Middle frontal gyrus (tissue), 1 donor: Measurements from ENCODE around the gene DGKQ.

Source experiments
- DNase-seq: peaks from one replicate; pipeline ENCODE4 v3.0.0-alpha.2; 2015; ENCODE audit warnings: low spot score; ENCODE audit errors: extremely low spot score

DGKQ gene

DNA sequence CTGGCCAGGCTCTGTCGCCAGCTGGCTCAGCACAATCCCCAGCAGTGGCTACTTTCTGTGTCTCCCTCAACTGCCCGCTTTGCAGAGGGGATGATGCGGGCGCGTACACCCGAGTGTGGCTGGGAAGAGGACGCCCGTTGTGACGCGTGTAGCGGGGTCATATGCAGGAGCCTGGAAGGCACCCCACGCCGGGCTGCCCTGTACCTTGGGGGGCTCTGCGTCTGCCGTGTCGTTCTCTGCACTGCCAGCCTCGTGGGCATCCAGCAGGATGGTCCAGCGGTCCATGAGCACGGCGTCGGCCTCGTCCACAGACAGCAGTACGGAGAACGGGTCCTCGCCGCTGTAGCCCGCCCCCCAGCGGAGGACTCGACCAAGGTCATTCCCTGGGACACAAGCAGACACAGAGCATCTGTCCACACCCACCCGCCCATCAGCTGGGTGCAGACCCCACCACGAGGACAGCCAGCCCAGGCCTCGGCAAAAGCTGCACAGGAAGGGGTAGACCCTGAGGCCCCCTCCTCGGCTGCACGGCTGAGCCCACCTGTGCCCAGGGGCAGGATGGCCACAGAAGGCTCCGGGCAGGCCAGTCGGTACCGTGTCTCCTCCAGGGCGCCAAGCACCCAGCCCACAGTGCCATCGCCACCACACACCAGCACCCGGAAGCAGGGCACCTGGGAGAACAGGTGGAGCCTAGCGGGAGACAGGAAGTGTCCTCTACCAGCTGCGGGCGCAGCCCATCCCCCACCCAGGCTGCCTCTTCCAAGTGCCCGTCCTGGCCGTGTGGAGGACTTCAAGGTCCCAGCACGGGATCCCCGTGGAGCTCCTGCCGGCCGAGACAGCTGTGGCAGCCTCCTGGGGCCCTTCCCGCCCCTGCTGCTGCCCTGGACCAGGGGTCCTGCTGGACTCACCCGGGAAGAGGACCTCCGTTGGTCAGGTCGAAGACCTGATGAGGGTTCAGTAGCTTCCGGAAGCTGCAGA lies 10.8 kb downstream of the DGKQ start:
- no peak for DNase-seq

DNA sequence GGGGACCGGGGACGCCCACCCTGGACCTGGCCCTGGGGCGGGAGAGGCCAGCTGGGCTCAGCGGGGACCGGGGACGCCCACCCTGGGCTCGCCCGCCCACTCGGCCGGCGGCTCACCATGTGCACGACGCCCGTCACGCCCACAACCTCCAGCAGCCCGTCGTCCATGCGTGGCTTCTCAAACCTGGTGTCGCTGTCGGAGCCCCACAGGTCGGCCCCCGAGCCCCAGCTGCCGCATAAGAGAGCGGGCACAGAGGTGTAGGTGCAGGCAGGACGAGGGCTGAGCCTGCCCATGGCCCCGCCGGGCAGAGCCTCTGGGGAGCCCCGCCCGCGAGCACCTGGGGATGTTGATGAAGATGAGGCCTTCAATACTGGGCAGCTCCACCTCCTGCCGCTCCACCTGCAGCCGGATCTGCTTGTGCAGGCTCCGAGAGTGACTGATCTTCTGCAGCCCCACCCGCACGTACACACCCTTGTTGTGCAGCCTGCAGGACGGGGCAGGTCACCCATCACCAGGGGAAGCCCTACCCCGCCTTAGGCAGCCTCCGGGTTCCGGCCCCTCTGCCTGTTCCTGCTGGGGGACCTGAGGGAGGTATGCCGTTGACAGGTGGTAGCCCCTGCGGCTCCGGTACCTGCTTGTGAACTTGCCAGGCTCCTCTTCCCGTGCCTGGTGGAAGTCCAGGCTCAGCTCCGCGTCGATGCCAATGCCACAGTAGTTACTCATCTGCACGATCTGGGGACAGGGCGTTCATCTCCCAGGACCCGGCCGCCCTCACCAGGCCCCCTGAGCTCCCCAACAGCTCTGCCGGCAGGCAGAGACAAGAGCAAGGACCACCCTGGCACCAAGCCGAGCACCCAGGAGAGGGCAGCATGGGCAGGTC lies 11.8 kb downstream of the DGKQ start:
- DNase-seq = no peak

DNA sequence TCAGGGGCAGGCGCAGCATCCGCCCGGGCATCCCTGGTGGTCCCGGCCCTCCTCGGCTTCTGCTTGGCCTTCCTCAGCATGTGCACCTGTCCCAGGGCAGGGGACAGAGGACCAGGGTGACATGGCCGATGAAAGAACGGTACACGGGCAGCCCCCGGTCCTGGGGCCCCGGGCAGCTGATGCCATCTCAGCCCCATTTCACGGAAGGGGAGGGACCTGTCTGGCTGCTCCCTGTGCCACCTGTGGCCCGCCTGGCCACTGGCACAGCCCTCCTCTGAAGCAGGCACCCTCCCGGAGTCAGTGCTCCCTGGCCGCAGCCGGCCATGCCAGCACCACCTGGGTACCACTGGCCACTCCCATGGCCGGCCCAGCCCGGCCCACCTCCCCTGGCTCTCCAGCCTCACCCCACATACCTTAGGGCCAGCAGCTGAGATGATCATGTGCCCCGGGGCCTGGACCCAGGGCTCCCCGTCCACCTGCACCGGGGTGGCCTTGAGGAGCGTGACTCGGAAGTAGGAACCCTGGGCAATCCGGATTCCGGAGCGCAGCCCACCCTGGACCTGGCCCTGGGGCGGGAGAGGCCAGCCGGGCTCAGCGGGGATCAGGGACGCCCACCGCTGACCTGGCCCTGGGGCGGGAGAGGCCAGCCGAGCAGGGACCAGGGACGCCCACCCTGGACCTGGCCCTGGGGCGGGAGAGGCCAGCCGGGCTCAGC lies 12.6 kb downstream of the DGKQ start:
- DNase-seq = no peak

DNA sequence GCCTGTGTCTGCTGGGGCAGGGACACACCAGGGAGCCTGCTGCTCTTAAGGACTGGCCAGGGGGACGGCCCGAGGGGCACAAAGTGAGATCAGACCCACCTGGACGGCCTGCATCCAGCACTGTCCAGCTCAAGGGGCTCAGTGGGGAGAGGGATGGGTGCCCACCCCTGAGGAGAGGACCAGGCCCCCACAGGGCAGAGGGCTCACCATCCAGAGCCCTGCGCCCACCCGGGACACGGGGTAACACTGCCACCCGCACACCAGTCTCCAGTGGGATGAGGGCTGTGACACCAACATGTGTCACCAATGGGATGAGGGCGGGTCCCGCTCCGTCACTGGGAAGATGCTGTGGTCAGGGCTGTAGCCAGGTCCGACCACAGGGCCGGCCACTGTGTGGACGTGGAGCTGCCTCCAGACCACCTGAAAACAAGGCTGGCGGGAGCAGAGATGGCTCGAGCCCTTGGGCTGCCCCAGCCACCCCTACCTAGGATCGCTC lies 13.2 kb downstream of the DGKQ start:
- no peak for DNase-seq

DNA sequence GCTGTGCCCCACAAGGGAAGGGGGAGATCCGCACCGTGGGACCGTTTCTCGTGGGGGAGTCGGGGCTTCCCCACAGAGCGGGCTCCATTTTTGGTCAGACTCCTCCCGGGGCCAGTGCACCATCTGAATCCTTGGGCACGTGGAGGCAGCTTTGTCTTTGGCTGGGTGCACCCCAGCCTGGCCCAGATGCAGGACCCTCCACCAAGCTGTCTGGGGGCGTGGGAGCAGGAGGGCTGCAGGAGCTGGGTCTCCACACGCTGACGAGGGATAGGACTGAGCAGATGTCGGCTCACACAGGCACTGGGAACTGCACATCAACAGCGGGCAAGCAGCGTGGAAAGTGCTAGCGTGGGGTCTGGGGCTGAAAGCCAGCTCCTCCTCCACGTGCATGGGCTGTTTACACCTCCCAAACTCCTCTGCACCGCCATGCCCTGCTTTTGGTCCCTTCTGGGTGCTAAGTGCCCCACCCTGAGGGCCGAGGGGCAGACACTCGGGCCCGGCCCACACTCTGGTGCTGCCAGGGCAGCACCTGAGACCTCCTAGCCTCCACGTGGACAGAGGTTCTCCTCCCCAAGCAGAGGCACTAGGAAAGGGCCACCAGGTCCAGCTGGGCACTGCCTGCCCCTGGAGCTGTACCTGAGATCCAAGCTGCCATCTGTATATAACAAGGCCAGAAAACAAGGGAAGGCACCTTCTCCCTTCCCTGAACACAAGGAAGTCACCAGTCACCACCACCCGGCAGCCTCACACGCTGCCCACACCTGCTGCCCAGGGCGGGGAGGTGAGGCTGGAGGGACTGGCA lies 13.8 kb downstream of the DGKQ start:
- no peak for DNase-seq

DNA sequence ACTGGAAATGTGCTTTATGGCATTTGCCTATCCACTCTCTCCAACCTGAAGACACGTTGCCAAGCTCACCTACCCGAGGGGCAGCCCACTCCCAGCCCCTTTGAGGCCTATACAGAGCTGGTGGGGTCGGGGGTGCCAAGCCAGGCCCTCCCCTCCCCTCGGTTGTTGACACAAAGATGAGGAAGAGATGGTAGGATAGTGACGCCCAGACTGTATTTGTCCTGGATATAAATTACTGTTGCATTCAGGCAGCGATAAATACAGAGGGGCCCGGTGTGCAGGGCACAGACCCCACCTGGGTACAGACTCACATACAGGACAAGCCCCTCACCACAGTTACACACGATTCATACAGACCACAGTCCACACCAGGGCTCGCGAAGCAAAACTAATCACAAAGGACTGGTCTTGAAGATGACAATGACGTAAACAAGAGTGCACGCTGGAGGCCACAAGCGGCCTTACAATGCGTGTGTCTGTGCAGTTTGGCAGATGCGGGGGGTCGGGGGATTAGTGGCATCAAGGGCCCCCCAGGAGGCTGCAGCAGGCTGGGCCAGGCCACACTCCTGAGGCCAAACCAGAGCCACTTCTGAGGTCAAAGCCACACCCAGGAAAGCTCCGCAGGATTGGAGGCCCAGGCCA lies 14.6 kb downstream of the DGKQ start:
- no peak for DNase-seq

DNA sequence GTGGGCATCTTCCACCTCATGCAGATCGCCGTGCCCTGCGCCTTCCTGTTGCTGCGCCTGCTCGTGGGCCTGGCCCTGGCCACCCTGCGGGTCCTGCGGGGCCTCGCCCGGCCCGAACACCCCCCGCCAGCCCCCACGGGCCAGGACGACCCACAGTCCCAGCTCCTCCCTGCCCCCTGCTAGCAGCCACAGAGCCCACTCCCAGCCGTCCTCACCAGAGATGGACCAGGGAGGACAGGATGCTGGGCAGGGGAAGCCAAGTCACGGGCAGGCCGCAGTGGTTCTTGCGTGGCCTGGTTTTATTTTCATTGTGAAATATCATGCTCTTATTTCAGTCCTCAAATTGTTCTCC lies 15.1 kb downstream of the DGKQ start:
- no peak for DNase-seq

DNA sequence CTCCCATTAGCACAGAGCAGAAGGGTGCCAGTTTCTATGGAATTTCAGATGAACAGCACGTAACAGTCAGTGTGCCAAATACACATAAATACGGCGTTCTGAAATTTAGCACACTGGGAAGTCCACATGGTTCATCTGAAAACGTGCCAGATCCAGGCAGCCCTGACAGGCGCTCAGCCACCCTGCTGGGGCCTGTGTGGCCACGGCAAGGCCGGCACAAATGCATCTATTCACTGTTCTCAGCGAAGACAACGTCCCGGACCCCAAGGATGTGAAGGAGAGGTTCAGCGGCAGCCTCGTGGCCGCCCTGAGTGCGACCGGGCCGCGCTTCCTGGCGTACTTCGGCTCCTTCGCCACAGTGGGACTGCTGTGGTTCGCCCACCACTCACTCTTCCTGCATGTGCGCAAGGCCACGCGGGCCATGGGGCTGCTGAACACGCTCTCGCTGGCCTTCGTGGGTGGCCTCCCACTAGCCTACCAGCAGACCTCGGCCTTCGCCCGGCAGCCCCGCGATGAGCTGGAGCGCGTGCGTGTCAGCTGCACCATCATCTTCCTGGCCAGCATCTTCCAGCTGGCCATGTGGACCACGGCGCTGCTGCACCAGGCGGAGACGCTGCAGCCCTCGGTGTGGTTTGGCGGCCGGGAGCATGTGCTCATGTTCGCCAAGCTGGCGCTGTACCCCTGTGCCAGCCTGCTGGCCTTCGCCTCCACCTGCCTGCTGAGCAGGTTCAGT lies 15.6 kb downstream of the DGKQ start:
- DNase-seq = no peak

DNA sequence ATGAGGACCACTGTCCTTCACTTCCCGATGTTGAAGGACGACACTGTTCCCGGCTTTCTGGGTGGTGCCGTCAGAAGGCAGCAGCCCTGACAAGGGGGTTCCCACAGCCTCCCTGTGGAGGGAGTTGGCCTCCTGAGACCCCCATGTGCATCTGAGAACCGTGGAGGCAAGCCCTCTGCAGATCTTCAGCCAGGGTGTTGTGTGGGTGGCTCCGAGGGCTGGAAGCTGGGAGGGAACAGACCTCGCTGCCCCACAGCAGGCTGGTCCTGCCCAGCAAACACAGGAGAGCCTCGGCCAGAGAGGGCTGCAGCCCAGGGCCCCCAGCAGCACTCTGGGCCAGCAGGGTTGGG lies 16.2 kb downstream of the DGKQ start:
- DNase-seq = no peak

DNA sequence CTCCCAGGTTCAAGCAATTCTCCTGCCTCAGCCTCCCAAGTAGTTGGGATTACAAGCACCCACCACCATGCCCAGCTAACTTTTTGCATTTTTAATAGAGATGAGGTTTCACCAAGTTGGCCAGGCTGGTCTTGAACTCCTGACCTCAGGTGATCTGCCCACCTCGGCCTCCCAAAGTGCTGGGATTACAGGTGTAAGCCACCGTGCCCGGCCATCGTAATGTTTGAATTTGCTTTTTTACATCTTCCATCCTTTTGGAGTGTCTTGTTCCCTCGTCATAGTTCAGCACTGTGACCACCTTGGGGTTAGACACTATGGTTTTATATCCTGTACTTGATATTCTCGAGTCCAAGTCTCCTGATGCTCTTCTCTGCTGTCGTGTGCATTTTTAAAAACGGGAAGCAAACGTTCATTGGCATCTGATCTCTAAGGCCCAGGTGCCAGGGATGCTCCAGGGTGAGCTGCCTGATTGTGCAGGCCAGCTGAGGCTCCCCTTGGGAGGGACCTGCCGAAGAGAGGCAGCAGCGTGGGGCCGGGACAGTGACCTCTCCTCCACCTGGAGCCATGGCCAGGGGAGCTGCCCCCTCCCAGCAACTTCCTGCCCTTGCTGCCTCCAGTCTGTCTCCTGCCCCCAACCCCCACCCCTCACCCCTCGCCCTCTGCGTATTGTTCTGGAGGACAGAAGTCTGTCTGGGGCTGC lies 16.7 kb downstream of the DGKQ start:
- DNase-seq = no peak

DNA sequence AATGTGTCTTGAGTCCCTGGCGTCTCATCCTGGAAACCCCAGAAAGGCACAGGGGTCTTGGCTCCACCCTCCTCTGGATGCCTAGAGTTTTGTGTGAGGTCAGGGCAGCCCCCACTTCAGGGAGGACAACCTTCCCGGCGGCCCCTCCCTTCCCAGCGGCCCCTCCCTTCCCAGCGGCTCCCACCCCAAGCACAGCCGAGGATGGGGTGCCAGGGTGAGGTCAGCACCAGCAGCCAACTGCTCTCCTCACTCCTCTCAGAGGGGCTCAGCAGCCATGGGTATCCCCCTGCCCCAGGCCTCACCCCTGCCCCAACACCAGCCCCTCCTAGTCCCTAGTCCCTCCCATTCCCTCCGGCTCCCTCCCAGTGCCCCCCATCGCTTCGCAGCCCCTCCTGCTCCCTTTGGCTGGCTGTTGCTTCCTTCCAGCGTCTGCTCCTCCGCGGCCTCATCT lies 17.4 kb downstream of the DGKQ start:
- DNase-seq = no peak

DNA sequence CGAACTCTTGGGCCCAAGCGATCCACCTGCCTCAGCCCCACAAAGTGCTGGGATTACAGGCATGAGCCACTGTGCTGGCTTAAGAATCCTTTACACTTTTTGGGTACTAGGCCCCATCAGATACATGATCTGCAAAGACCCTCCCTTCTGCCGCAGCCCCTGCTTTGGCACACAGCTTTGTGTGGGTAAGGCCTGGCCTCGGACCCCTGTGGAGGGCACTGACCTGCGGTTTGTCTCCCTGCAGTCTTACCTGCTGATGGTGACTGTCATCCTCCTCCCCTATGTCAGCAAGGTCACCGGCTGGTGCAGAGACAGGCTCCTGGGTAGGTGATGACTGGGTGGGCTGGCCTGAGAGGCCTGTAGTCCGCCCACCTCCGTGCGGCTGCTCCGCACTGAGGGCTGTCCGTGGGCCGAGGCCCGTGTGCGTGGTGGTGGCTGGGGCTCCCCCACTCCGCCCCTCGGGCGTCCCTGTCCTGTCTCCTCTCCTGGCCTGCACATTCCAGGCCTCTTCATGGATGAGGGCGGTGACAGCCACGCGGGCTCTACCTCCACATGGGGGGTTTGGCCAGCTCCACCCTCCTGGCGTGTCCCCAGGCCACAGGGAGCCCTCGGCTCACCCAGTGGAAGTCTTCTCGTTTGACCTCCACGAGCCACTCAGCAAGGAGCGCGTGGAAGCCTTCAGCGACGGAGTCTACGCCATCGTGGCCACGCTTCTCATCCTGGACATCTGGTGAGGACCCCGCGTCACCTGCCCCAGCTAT lies 18.0 kb downstream of the DGKQ start:
- no peak for DNase-seq

DNA sequence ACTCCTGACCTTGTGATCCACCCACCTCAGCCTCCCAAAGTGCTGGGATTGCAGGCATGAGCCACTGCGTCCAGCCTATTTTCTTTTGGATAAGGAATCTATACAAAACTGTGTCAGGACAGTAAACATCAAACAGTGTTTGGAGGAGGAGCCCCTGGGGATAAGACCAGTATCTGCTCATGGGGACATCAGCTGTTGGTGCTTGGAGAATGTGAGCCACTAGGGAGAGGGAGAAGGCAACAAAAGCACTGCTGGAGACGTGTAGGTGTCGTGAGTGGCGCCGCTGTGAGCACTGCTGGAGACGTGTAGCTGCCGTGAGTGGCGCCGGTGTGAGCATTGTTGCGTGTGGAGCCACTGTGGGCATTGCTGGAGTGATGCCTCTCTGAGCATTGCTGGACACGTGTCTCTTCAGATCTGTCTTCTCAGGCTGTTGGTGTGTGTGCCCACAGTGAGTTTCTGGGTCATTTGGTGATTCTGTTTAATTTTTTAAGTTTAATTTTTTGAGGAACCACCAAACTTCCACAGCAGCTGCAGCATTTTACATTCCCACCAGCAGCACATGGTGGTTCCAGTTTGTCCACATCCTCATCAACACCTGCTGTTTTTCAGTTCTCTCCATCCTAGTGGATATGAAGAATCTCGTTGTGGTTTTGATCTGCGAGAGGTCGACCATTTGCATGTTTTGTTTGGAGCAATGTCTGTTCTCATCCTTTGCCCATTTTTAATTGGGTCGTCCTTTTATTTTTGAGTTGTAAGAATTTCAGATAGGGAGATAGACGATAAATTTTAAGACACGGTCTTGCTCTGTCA lies 19.0 kb downstream of the DGKQ start:
- DNase-seq = no peak

DNA sequence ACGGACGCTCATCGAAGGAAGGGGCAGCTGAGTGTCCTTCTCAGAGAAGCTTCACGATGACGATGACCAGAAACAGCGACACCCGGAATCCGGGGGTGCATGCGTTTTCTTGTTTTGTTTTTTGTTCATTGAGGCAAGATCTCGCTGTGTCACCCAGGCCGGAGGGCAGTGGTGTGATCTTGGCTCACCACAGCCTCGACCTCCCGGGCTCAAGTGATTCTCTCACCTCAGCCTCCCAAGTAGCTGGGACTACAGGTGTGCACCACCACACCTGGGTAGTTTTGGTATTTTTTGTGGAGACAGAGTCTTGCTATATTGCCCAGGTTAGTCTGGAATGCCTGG lies 19.8 kb downstream of the DGKQ start:
- no peak for DNase-seq

DNA sequence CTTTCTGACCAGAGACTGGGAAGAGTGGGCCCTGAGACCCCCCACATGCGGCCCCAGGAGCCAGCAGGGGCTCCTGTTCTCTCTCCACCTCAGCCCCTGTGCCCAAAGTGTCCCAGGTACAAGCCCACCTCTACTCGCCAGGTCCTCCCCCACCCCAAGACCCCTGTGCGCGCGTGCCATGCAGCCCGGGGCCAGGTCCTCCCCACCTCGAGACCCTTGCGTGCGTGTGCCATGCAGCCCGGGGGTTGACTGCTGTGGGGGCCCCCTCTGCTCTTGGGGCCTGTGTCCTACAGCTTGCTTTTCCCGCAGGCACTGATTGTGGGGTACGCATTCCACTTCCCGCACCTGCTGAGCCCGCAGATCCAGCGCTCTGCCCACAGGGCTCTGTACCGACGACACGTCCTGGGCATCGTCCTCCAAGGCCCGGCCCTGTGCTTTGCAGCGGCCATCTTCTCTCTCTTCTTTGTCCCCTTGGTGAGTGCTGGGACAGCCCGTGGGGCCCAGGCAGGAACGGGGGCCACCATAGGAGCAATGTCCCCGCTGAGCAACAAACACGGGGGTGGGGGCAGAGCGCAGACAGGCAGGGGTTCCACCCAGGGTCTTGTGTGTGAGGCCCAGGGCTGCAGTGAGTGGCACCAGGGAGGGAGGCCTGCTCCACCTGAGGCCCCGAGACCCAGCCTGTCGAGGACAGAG lies 20.3 kb downstream of the DGKQ start:
- DNase-seq = no peak

DNA sequence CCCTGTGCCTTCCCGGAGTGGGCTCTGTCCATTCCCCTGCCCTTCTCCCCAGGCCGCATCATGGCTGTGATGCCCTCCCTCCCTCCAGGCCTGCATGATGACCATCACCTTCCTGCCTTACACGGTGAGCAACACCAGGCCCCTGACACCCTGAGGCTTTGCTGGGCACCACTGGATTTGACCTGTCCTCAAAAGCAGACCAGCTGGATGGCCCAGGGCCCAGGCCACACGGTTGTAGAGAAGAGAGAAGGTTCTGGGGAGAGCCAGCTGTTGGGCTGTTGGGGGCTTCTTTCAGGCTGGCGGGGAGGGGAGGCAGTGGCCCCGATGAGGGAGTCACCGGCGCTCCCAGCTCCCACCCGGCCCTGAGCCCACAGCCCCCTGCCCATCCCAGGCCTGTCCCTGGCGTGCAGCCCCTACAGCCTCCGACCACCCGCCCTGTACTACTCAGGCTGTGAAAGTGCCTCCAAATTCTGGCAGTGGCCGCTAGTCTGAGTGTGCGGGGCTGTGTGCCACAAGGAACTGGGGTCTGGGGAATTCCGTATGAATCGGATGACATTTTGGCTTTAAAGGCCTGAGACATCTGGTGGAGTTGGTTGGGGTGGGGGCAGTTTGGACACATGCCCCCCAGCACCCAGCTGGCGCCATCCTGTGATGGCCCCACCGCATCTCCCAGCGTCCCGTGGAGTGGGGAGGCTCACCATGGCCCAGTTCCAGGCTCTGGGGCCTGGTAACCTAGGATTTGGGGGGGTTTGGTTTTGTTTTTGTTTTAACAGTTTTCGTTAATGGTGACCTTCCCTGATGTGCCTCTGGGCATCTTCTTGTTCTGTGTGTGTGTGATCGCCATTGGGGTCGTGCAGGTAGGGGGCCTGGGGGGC lies 21.5 kb downstream of the DGKQ start:
- DNase-seq = no peak
